Measurements from ENCODE around the gene MAP3K6. TPM values are rescaled to one million over a fixed set of nuclear protein-coding genes. Genes with fewer than 3 reads are reported as not detected.

The MAP3K6 gene
- total RNA-seq, 1 experiment from 2014 or later = 25.1 TPM

DNA sequence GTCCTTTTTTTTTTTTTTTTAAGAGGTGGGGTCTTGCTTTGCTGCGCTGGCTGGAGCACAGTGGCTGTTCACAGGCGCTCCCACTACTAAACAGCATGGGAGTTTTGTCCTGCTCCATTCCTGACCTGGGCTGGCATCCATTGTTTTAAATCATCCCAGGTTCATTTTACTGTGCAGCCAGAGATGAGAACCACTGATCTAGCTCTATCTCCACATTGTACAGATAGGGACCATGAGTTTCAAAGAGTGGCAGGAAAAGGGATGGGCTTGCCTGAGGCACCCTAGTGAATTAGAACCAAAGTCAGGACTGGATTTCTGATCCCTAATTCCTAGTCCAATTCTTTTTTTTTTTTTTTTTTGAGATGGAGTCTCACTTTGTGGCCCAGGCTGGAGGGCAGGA is 52.0 kb downstream of the MAP3K6 start:
- no peak overlapping the region for H3K4me2 ChIP-seq (ENCODE audit: low read length)
- no peaks in the 10 kb centered on the region for H3K4me1 ChIP-seq (ENCODE audit: insufficient read depth, low read length)
- no peaks in the 10 kb centered on the region for H3F3A ChIP-seq (ENCODE audit: low read length, unreplicated experiment)
- H3K4me3 ChIP-seq (ENCODE audit: low read length) = no peak overlapping the region
- intact Hi-C loops (cut with micrococcal nuclease) = no loop called here
- no peaks in the 10 kb centered on the region for H3K9me3 ChIP-seq (ENCODE audit: low read length)
- H3K79me2 ChIP-seq (ENCODE audit: low read length) = no peaks in the 10 kb centered on the region
- H3K9me2 ChIP-seq (replicated peaks; ENCODE audit: low read length) = no peaks in the 10 kb centered on the region
- H3K27me3 ChIP-seq (ENCODE audit: low read length) = no peaks in the 10 kb centered on the region
- H2AFZ ChIP-seq (ENCODE audit: low read length) = no peak overlapping the region
- no peaks in the 10 kb centered on the region for H4K20me1 ChIP-seq (ENCODE audit: low read length)
- ChIA-PET POLR2A (ENCODE audit: unreplicated experiment) (no interaction called here), CTCF (no interaction called here)
- no TSS peak for BruUV-seq (replicated peaks)
- DNase-seq (no peak), ATAC-seq (no peak)
- TF ChIP-seq EZH2phosphoT487 (IDR thresholded peaks at IDR 0.05; ENCODE audit: borderline replicate concordance, low read length) (no peak), EZH2 (IDR thresholded peaks at IDR 0.05; ENCODE audit: low read length, unreplicated experiment) (no peak)
- TF ChIP-seq, protein P1, sequence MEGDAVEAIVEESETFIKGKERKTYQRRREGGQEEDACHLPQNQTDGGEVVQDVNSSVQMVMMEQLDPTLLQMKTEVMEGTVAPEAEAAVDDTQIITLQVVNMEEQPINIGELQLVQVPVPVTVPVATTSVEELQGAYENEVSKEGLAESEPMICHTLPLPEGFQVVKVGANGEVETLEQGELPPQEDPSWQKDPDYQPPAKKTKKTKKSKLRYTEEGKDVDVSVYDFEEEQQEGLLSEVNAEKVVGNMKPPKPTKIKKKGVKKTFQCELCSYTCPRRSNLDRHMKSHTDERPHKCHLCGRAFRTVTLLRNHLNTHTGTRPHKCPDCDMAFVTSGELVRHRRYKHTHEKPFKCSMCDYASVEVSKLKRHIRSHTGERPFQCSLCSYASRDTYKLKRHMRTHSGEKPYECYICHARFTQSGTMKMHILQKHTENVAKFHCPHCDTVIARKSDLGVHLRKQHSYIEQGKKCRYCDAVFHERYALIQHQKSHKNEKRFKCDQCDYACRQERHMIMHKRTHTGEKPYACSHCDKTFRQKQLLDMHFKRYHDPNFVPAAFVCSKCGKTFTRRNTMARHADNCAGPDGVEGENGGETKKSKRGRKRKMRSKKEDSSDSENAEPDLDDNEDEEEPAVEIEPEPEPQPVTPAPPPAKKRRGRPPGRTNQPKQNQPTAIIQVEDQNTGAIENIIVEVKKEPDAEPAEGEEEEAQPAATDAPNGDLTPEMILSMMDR (conservative IDR thresholded peaks at IDR 0.05; ENCODE audit: low read depth, low read length) = no peak
- H3K27ac ChIP-seq (ENCODE audit: low read length) = no peak overlapping the region
- H3K36me3 ChIP-seq (ENCODE audit: low read depth, low read length) = no peaks in the 10 kb centered on the region
- H3K9ac ChIP-seq (ENCODE audit: low read length) = no peak overlapping the region

DNA sequence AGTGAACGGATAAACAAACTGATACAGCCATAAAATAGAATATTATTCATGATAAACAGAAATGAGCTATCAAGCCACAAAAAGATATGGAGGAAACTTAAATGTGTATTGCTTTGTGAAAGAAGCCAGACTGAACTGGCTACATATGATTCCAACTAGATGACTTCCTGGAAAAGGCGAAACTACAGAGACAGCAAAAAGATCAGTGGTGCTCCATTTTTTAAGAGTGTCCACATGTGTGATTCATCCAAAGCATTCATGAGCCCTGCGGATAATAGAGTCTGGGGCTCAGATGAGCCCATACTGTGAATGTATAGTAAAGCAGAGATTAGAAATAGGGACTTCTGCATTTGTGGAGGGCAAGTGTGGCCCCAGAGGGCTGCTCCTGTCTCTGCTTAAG is 52.6 kb downstream of the MAP3K6 start:
- Histone ChIP-seq H3K4me2 (ENCODE audit: low read length) (no peak overlapping the region), H3K9me3 (ENCODE audit: low read length) (no peaks in the 10 kb centered on the region), H3K4me3 (ENCODE audit: low read length) (no peak overlapping the region), H2AFZ (ENCODE audit: low read length) (no peak overlapping the region), H3F3A (ENCODE audit: low read length, unreplicated experiment) (no peaks in the 10 kb centered on the region), H4K20me1 (ENCODE audit: low read length) (no peaks in the 10 kb centered on the region), H3K27me3 (ENCODE audit: low read length) (no peaks in the 10 kb centered on the region), H3K9ac (ENCODE audit: low read length) (no peak overlapping the region), H3K79me2 (ENCODE audit: low read length) (no peaks in the 10 kb centered on the region), H3K4me1 (ENCODE audit: insufficient read depth, low read length) (no peaks in the 10 kb centered on the region), H3K27ac (ENCODE audit: low read length) (no peak overlapping the region), H3K36me3 (ENCODE audit: low read depth, low read length) (no peaks in the 10 kb centered on the region), H3K9me2 (replicated peaks; ENCODE audit: low read length) (no peaks in the 10 kb centered on the region)
- TF ChIP-seq, protein P1 (conservative IDR thresholded peaks at IDR 0.05; ENCODE audit: low read depth, low read length) = no peak
- TF ChIP-seq EZH2 (IDR thresholded peaks at IDR 0.05; ENCODE audit: low read length, unreplicated experiment) (no peak), EZH2phosphoT487 (IDR thresholded peaks at IDR 0.05; ENCODE audit: borderline replicate concordance, low read length) (no peak)
- intact Hi-C loops (cut with micrococcal nuclease) = no loop called here
- ChIA-PET POLR2A (ENCODE audit: unreplicated experiment) (no interaction called here), CTCF (no interaction called here)
- BruUV-seq (replicated peaks) = no TSS peak
- ATAC-seq (no peak), DNase-seq (no peak)

DNA sequence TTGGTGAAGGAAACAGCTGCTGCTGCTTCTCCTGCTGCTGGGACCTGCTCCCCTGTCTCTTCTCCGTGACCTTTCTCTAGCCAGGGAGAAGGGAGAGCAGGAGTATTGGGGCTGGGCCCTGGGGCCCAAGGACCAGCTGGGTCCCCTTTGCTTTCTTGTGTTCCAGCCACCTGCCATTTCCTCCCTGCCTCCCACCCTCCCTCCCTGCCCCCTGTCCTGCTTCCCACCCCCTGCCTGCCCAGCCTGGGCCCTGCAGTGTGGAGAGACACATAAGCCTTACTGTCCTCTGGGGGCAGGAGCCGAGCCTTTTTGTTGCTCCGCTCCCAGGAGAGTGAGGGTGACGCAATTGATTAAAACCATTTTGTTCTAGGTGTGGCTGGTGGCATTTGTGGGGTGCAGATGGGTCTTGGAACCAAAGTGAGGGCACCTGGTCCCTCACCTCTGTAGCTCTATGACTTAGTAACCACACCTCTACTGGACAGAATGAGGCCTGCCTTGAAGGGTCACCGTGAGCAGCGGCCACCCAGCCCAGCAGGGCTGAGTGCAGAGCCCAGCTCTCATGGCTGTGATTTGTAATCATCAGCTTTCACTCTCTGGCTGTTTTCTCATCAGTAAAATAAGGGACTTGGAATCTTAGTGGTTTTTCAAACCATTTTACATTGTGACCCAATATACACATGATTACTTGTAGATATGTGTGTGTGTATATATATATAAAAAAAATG is 58.7 kb downstream of the MAP3K6 start:
- intact Hi-C loops (cut with micrococcal nuclease) = loop anchor here (10.0 kb wide), 1 partner anchor 297 kb away; the partner anchor contains the start of gene AHDC1
- DNase-seq (no peak), ATAC-seq (no peak)
- Histone ChIP-seq H3K9ac (ENCODE audit: low read length) (no peak overlapping the region), H3K4me3 (ENCODE audit: low read length) (no peak overlapping the region), H4K20me1 (ENCODE audit: low read length) (no peaks in the 10 kb centered on the region), H3F3A (ENCODE audit: low read length, unreplicated experiment) (no peaks in the 10 kb centered on the region), H3K27me3 (ENCODE audit: low read length) (no peaks in the 10 kb centered on the region), H3K36me3 (ENCODE audit: low read depth, low read length) (no peaks in the 10 kb centered on the region), H2AFZ (ENCODE audit: low read length) (no peak overlapping the region), H3K4me2 (ENCODE audit: low read length) (no peak overlapping the region), H3K4me1 (ENCODE audit: insufficient read depth, low read length) (no peaks in the 10 kb centered on the region), H3K9me2 (replicated peaks; ENCODE audit: low read length) (no peaks in the 10 kb centered on the region), H3K9me3 (ENCODE audit: low read length) (no peaks in the 10 kb centered on the region), H3K79me2 (ENCODE audit: low read length) (no peaks in the 10 kb centered on the region), H3K27ac (ENCODE audit: low read length) (no peak overlapping the region)
- ChIA-PET POLR2A (ENCODE audit: unreplicated experiment) (no interaction called here), CTCF (interaction anchor here (0.6 kb wide), 2 partner anchors 69 to 263 kb away, joined by 3 to 5 read pairs; no protein-coding TSS in a partner anchor)
- TF ChIP-seq, protein P1 (conservative IDR thresholded peaks at IDR 0.05; ENCODE audit: low read depth, low read length) = no peak
- no peak for TF ChIP-seq EZH2phosphoT487 (IDR thresholded peaks at IDR 0.05; ENCODE audit: borderline replicate concordance, low read length)
- no peak for TF ChIP-seq EZH2 (IDR thresholded peaks at IDR 0.05; ENCODE audit: low read length, unreplicated experiment)
- BruUV-seq (replicated peaks) = no TSS peak

Data from PC-3 (cell line).